Left lung (tissue), 10 donors: Measurements from ENCODE around the gene TMEM247. TPM values are rescaled to one million over a fixed set of nuclear protein-coding genes. Genes with fewer than 3 reads are reported as not detected.

ENCODE experiments used
- ATAC-seq: fragments of 200-7000 bp; cut with Tn5 transposase; one replicate; pipeline ENCODE4 v1.9.1; 2020; ENCODE audit warnings: moderate library complexity
- DNase-seq, 4 donors: peaks; one replicate each; pipeline ENCODE4 v3.0.0-alpha.2; 2013 to 2020
- H3K27ac ChIP-seq, 2 donors: fragments of 200-600 bp; sonication (generic) in 1 of 2; one replicate each; pipeline versions ENCODE4 v1.5.0 to v1.8.0; 2020 to 2021
- H3K27me3 ChIP-seq, 2 donors: fragments of 200-600 bp; sonication (generic) in 1 of 2; one replicate each; pipeline versions ENCODE4 v1.5.0 to v1.8.0; 2020 to 2021
- H3K36me3 ChIP-seq, 2 donors: fragments of 200-600 bp; sonication (generic) in 1 of 2; one replicate each; pipeline versions ENCODE4 v1.5.0 to v1.8.0; 2020 to 2021
- H3K4me1 ChIP-seq, 2 donors: fragments of 200-600 bp; one replicate each; pipeline ENCODE4 v1.8.0; 2021
- H3K4me3 ChIP-seq, 2 donors: fragments of 200-600 bp; sonication (generic) in 1 of 2; one replicate each; pipeline versions ENCODE4 v1.5.0 to v1.8.0; 2020 to 2021; ENCODE audit warnings: mild to moderate bottlenecking in 1 of 2
- H3K9me3 ChIP-seq, 2 donors: fragments of 200-600 bp; sonication (generic) in 1 of 2; one replicate each; pipeline versions ENCODE4 v1.5.0 to v1.8.0; 2020 to 2021
- CTCF ChIP-seq, 2 donors: fragments of 200-600 bp; sonication (generic) in 1 of 2; IDR thresholded peaks; one replicate each; pipeline versions ENCODE4 v1.5.0 to v1.8.0; 2021; ENCODE audit warnings: antibody characterized with exemption in 2 of 2
- intact Hi-C, 2 donors: fragments of 100-400 bp; cut with DNase I; formaldehyde crosslinking; loops; one replicate each; pipeline versions ENCODE4 v1.11.2 to v1.14.2; 2022
- polyA plus RNA-seq, 6 donors: library from polyadenylated mRNA; unstranded; fragments of 120-200 nt; gene quantifications; one replicate each; pipeline ENCODE4 v1.2.1, GENCODE V29; 2013; ENCODE audit not compliant: insufficient read length in 6 of 6
- total RNA-seq, 2 donors: library from RNA; stranded (reverse); fragmentation: NEBNext Ultra II Directional; extraction: Animal tissue kit (Norgen Biotek cat#: 25700); gene quantifications; one replicate each; pipeline ENCODE4 v1.2.1, GENCODE V29; 2021
- donor health status: DM: no; HTN: yes; CAD: no.
- donor health status: DM: no; HTN: no; CAD: no.

Gene TMEM247
- total and polyA plus RNA-seq, 8 donors: not detected

GRCh38 chr2:46493241-46493970 is 14.0 kb downstream of the TMEM247 start:
- Histone ChIP-seq H3K4me1 (peaks cover 5 to 6% of the 10 kb centered on the region in 2 donors), H3K27ac (no peak overlapping the region), H3K27me3 (no peaks in the 10 kb centered on the region), H3K4me3 (no peak overlapping the region), H3K36me3 (no peaks in the 10 kb centered on the region), H3K9me3 (no peaks in the 10 kb centered on the region)
- intact Hi-C loops: no loop called here
- no peak for TF ChIP-seq CTCF (IDR thresholded peaks at IDR 0.05)
- DNase-seq (no peak), ATAC-seq (no peak)

GRCh38 chr2:46493971-46494250 is 14.5 kb downstream of the TMEM247 start:
- DNase-seq (no peak), ATAC-seq (no peak)
- intact Hi-C loops: no loop called here

GRCh38 chr2:46494596-46494995 is 15.2 kb downstream of the TMEM247 start:
- intact Hi-C loops: no loop called here
- no peaks in the 10 kb centered on the region for H3K36me3 ChIP-seq
- no peak overlapping the region for H3K27ac ChIP-seq
- H3K4me3 ChIP-seq: no peak overlapping the region
- ATAC-seq: no peak
- TF ChIP-seq CTCF (IDR thresholded peaks at IDR 0.05): no peak
- no peaks in the 10 kb centered on the region for H3K27me3 ChIP-seq
- no peak for DNase-seq
- H3K4me1 ChIP-seq: peaks cover 6 to 14% of the 10 kb centered on the region in 2 donors
- no peaks in the 10 kb centered on the region for H3K9me3 ChIP-seq

More at GRCh38 chr2:46493971-46494250, 14.5 kb downstream of the TMEM247 start:
- Histone ChIP-seq H3K36me3 (no peaks in the 10 kb centered on the region), H3K4me1 (peaks cover 6 to 7% of the 10 kb centered on the region in 2 donors), H3K4me3 (no peak overlapping the region), H3K27ac (no peak overlapping the region), H3K27me3 (no peaks in the 10 kb centered on the region), H3K9me3 (no peaks in the 10 kb centered on the region)
- TF ChIP-seq CTCF (IDR thresholded peaks at IDR 0.05): no peak

- Histone ChIP-seq H3K4me1 (peaks cover 4 to 23% of the 10 kb centered on the region in 2 donors), H3K27me3 (no peaks in the 10 kb centered on the region), H3K27ac (no peak overlapping the region), H3K4me3 (no peak overlapping the region), H3K9me3 (no peaks in the 10 kb centered on the region), H3K36me3 (no peaks in the 10 kb centered on the region)
- DNase-seq: no peak
- intact Hi-C loops: no loop called here
- ATAC-seq: no peak
- no peak for TF ChIP-seq CTCF (IDR thresholded peaks at IDR 0.05)
Observed at GRCh38 chr2:46495231-46496030, 16.1 kb downstream of the TMEM247 start.

GRCh38 chr2:46497766-46498165 is 18.4 kb downstream of the TMEM247 start:
- DNase-seq (no peak), ATAC-seq (no peak)
- no peaks in the 10 kb centered on the region for H3K36me3 ChIP-seq
- intact Hi-C loops: no loop called here
- no peaks in the 10 kb centered on the region for H3K27me3 ChIP-seq
- peaks cover 0 to 25% of the 10 kb centered on the region in 2 donors for H3K4me1 ChIP-seq
- no peaks in the 10 kb centered on the region for H3K9me3 ChIP-seq
- H3K4me3 ChIP-seq: no peak overlapping the region
- no peak for TF ChIP-seq CTCF (IDR thresholded peaks at IDR 0.05)
- no peak overlapping the region for H3K27ac ChIP-seq
